Right lobe of liver (tissue), 6 donors: ENCODE data around the gene UNC119. TPM values are rescaled to one million over a fixed set of nuclear protein-coding genes. Genes with fewer than 3 reads are reported as not detected.

ENCODE experiments used
- ATAC-seq, 4 donors: fragments of 200-7000 bp; cut with Tn5 transposase; one replicate each; pipeline ENCODE4 v1.9.1; 2020; ENCODE audit warnings: mild to moderate bottlenecking in 4 of 4, moderate library complexity in 4 of 4
- DNase-seq, 3 donors: peaks; one replicate each; pipeline ENCODE4 v3.0.0-alpha.2; 2020
- H3K27ac ChIP-seq, 3 donors: fragments of 200-600 bp; one replicate each; pipeline ENCODE4 v1.8.0; 2022
- H3K27me3 ChIP-seq, 2 donors: fragments of 200-600 bp; one replicate each; pipeline ENCODE4 v1.8.0; 2022
- H3K36me3 ChIP-seq, 4 donors: fragments of 200-600 bp; sonication (generic) in 1 of 4; one replicate each; pipeline versions ENCODE4 v1.5.1 to v1.8.0; 2017 to 2022; ENCODE audit warnings: control low read depth in 1 of 4
- H3K4me1 ChIP-seq, 4 donors: fragments of 200-600 bp; sonication (generic) in 1 of 4; one replicate each; pipeline versions ENCODE4 v1.5.1 to v1.8.0; 2017 to 2022; ENCODE audit warnings: control low read depth in 1 of 4
- H3K4me3 ChIP-seq, 3 donors: fragments of 200-600 bp; one replicate each; pipeline ENCODE4 v1.8.0; 2022
- H3K9me3 ChIP-seq, 4 donors: fragments of 200-600 bp; sonication (generic) in 1 of 4; one replicate each; pipeline versions ENCODE4 v1.5.1 to v1.8.0; 2017 to 2022; ENCODE audit warnings: control low read depth in 1 of 4
- POLR2A ChIP-seq: fragments of 450-650 bp; IDR thresholded peaks from one replicate; pipeline ENCODE4 v1.6.1; 2017; ENCODE audit warnings: antibody characterized with exemption, mild to moderate bottlenecking
- WGBS: methylation state at CpG from one replicate; pipeline ENCODE4 v1.1.6; 2018; ENCODE audit warnings: low coverage, low lambda C conversion rate; ENCODE audit not compliant: insufficient coverage; ENCODE audit errors: missing lambda C conversion rate; 5-methylcytosine and 5-hydroxymethylcytosine counted together
- intact Hi-C, 2 donors: fragments of 100-400 bp; cut with DNase I; formaldehyde crosslinking; loops; one replicate each; pipeline versions ENCODE4 v1.11.2 to v1.14.1; 2022
- total RNA-seq, 6 experiments: library from RNA; depleted of rRNA in 2 of 6; stranded (reverse); fragments of >200 nt in 2 of 6; fragmentation: NEBNext Ultra II Directional in 3 of 6; extraction: Animal tissue kit (Norgen Biotek cat#: 25700) in 3 of 6; gene quantifications; one replicate each; pipeline versions ENCODE4 v1.1.0 to v1.2.4, GENCODE V29; 2016 to 2023
- TF ChIP-seq, protein P1 (sequence below), 4 donors: fragments of 200-600 bp in 3 of 4; fragments of 450-650 bp in 1 of 4; IDR thresholded peaks; one replicate each; pipeline versions ENCODE4 v1.5.1 to v1.8.0; 2016 to 2022; ENCODE audit warnings: antibody characterized with exemption in 4 of 4, mild to moderate bottlenecking in 2 of 4
- donor health status: DM: no; HTN: yes; CAD: no.
- donor health status: DM: no; HTN: no; CAD: no.
- donor health status: DM: no; HTN: no; CAD: no.
- donor health status: DM: no; HTN: yes; CAD: no.
- donor health status: DM: no; HTN: yes; CAD: no.

UNC119 gene
- total RNA-seq, 6 experiments from 2014 or later = 11.5 to 37.8 (median 13.1) TPM

DNA sequence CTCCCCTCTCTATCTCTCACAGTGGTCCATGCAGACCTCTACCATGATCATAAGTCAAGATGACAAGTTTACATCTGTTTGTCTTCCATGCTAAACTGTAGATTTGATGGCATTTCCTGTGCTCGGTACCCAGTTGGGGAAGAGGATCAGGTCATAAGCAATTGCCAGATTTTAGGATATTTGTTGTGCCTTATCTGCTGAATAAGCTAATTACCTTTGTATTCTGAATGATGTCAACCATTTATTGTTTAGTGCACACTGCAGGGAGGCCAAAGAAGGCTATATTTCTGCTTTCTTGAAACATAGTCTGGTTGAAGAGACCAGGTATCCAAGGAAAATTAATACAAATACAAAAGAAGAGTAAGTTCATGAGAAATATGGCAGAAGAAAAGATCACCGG, 30.1 kb upstream of the UNC119 start:
- no peaks in the 10 kb centered on the region for H3K27me3 ChIP-seq
- no peaks in the 10 kb centered on the region for H3K9me3 ChIP-seq
- no peak for ATAC-seq
- no peak overlapping the region for H3K27ac ChIP-seq
- H3K4me1 ChIP-seq = peaks cover 0 to 8% (median 3%) of the 10 kb centered on the region in 4 donors
- intact Hi-C loops = no loop called here
- no peak for DNase-seq
- H3K4me3 ChIP-seq = no peak overlapping the region
- peaks cover 0 to 39% (median 6%) of the 10 kb centered on the region in 4 donors for H3K36me3 ChIP-seq
- WGBS = 90% methylated on average over 2 of the region's 2 CpGs
- TF ChIP-seq POLR2A = no peak
- TF ChIP-seq, protein P1, sequence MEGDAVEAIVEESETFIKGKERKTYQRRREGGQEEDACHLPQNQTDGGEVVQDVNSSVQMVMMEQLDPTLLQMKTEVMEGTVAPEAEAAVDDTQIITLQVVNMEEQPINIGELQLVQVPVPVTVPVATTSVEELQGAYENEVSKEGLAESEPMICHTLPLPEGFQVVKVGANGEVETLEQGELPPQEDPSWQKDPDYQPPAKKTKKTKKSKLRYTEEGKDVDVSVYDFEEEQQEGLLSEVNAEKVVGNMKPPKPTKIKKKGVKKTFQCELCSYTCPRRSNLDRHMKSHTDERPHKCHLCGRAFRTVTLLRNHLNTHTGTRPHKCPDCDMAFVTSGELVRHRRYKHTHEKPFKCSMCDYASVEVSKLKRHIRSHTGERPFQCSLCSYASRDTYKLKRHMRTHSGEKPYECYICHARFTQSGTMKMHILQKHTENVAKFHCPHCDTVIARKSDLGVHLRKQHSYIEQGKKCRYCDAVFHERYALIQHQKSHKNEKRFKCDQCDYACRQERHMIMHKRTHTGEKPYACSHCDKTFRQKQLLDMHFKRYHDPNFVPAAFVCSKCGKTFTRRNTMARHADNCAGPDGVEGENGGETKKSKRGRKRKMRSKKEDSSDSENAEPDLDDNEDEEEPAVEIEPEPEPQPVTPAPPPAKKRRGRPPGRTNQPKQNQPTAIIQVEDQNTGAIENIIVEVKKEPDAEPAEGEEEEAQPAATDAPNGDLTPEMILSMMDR (IDR thresholded peaks at IDR 0.05) = no peak

GRCh38 chr17:28580959-28581358, 28.5 kb upstream of the UNC119 start:
- H3K27me3 ChIP-seq = no peaks in the 10 kb centered on the region
- ATAC-seq = no peak
- no peak overlapping the region for H3K4me3 ChIP-seq
- H3K9me3 ChIP-seq = no peaks in the 10 kb centered on the region
- no CpG with 5 or more reads among the region's 3 CpGs for WGBS
- no peak for TF ChIP-seq POLR2A
- TF ChIP-seq, protein P1 (IDR thresholded peaks at IDR 0.05) = no peak
- intact Hi-C loops = no loop called here
- H3K36me3 ChIP-seq = peaks cover 0 to 39% (median 6%) of the 10 kb centered on the region in 4 donors
- no peak overlapping the region for H3K27ac ChIP-seq
- DNase-seq = no peak
- H3K4me1 ChIP-seq = peaks cover 0 to 16% (median 6%) of the 10 kb centered on the region in 4 donors

DNA sequence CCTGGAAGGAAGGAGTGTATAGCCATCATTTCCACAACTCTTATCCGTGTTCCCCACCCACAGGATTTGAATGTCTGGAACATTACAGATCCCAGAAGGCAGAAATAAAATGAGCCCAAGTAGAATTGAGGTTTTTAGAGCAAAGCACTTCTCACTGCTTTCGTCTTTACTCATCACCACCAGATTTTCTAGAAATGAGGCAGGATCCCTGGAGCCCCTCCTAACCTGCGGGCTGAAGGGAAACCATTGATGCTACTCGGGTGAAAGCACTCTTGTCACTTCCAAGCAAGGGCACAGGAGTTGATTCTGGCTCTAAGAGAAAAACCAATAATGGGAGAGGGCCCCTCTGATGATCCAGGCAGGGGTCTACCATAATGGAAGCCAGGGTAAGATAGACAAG, 27.1 kb upstream of the UNC119 start:
- 83% methylated on average over 4 of the region's 4 CpGs for WGBS
- Histone ChIP-seq H3K4me3 (no peak overlapping the region), H3K4me1 (peaks cover 0 to 20% (median 6%) of the 10 kb centered on the region in 4 donors), H3K27ac (no peak overlapping the region), H3K27me3 (no peaks in the 10 kb centered on the region), H3K36me3 (peaks cover 0 to 26% (median 3%) of the 10 kb centered on the region in 4 donors), H3K9me3 (no peaks in the 10 kb centered on the region)
- TF ChIP-seq, protein P1 (IDR thresholded peaks at IDR 0.05) = no peak
- TF ChIP-seq POLR2A = no peak
- ATAC-seq = no peak
- intact Hi-C loops = no loop called here
- no peak for DNase-seq

GRCh38 chr17:28578246-28579195, 26.1 kb upstream of the UNC119 start:
- H3K4me1 ChIP-seq = peaks cover 0 to 20% (median 6%) of the 10 kb centered on the region in 4 donors
- no peaks in the 10 kb centered on the region for H3K27me3 ChIP-seq
- H3K36me3 ChIP-seq = peaks cover 0 to 24% (median 0%) of the 10 kb centered on the region in 4 donors
- TF ChIP-seq, protein P1 (IDR thresholded peaks at IDR 0.05) = no peak
- TF ChIP-seq POLR2A = no peak
- H3K9me3 ChIP-seq = no peaks in the 10 kb centered on the region
- DNase-seq = no peak
- H3K27ac ChIP-seq = peak overlapping the region in 1 of 3 donors; percentile 77
- no peak overlapping the region for H3K4me3 ChIP-seq
- intact Hi-C loops = no loop called here
- ATAC-seq = no peak
- 95% methylated on average over 7 of the region's 8 CpGs for WGBS
